ENCODE results near the gene ADAP2.
"Not testable (repeated sequence)": the region's sequence is repeated elsewhere in the genome, so short reads cannot be mapped to it uniquely, and the experiment has no call there.

The ADAP2 gene

DNA sequence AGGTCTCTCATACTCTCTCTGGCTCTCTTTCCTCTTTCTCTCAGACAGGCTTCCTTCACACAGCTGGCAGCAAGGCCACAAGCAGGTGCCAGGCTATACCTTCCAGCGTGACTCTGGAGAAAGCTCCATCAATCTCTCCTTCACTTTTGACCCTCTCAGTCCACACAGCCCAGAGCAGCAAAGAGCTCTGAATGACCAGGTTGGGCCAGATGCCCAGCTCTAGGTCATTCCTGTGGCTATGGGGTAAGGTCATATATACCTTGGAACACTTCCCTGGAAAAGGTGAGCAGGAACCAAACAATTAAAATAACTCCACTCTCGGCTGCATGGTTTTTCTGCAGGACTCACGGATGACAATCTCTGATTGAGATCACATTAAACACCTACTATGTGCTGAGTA, 8.8 kb downstream of the ADAP2 start:
- no peak for DNase-seq

DNA sequence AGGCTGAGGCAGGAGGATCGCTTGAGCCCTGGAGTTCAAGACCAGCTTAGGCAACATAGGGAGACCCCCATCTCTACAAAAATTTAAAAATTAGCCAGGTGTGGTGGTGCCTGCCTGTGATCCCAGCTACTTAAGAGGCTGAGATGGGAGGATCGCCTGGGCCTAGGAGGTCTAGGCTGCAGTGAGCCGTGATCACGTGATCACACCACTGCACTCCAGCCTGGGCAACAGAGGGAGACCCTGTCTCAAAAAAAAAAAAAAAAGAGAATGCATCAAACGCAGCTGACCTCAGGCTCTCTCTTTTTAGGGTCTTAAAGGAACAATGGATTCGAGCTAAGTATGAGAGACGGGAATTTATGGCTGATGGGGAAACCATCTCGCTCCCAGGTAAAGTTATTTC, 9.8 kb downstream of the ADAP2 start:
- DNase-seq, result not testable (repeated sequence)

DNA sequence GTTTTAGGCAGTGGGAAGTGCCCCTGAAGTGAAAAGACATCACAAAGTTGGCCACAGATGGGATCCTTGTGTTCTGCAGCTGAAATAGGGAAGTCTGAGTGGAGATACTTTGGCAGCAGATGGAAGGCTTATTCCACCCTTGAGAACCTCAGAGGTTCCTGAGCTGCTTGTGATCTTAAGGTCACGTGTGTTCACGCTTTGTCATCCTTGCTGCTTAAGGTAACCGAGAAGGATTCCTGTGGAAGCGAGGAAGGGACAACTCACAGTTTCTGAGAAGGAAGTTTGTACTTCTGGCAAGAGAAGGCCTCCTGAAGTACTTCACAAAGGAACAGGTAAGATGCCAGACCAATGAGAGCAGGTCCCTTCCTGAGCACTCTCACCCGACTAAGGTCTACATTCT, 12.2 kb downstream of the ADAP2 start:
- DNase-seq, result no peak

DNA sequence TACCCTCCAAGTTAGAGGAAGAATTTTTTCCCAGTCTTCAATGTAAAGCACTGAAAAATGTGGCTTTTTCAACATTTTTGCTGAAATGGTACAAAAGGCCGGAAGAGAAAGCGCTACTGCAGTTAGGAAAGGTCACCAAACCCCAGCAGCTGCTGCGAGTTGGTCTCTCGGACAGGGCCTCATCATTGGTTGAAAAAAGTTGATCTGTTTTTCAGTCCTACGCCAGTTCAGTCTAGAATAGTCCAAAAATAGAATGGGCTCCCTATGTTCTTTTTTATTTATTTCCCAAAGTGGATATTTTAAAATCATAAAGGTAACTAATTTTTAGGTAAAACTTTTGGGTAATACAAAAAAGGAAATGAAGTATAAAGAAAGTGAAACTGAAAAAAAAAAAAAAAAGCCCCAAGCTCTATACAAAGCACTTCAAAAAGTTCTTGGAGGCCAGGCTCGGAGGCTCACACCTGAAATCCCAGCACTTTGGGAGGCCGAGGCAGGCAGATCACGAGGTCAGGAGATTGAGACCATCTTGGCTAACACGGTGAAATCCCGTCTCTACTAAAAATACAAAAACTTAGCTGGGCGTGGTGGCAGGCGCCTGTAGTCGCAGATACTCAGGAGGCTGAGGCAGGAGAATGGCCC, 17.4 kb downstream of the ADAP2 start:
- DNase-seq, result no peak

DNA sequence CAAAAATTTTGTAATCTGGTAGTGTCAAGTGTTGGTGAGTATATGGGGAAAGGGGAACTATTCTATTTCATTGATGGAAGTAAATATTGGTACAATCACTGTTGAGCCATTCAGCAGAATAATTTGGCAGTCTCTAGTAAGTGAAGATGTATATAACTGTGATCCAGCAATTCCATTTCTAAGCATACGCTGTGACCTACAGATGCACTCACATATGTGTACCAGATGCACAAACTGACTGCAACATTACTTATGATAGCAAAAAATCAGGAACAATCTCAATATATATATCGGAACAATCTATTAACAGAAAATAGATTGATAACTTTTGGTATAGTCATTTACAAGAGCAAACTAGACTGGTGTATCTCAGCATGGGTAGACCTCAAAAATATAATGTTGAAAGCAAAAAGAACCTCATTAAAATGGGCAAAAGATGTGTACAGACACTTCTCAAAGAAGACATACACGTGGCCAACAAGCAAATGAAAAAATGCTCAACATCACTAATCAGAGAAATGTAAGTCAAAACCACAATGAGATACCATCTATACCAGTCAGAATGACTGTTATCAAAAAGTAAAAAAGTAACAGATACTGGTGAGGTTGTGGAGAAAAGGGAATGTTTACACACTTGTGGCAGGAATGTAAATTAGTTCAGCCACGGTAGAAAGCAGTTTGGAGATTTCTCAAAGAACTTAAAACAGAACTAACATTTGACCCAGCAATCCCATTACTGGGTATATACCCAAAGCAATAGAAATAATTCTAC, 20.7 kb downstream of the ADAP2 start:
- no peak for DNase-seq

DNA sequence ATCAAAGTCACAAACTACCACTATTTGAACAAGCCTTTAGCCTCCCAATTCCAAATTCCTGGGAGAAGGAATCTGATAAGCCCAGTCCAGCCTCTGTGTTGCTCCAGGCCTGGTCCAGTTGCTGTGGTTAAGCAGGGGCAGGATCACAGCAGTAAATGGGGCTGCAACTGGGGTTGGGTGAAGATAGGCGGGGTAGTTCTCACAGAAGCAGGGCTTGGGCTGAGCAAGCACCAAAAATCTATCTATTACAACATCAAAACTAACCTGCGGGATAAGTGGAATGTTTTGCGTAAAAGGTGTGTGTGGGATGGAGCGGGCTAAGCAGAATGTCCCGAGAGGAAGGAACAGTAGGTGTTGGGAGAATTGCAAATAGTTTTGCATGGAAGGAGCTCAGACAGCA, 26.1 kb downstream of the ADAP2 start:
- no peak for DNase-seq

DNA sequence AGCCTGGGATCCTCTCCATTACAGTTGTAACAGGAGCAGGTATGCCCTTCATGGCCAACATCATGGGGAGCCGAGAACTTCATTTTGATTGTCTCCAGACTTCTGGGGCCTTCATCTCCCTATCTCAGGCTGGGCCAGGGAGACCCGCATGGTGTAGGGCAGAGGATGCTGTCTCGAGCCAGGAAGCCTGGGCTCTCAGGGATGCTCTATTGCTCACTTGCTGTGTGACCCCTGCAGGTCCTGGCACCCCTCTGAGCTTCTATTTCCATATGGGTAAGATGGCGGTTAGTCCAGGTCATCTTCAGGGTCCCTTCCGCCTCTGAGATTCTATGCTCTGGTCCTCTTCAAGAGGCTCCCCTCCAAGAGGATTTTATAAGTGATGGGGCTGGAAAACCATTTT, 28.4 kb downstream of the ADAP2 start:
- no peak for DNase-seq

DNA sequence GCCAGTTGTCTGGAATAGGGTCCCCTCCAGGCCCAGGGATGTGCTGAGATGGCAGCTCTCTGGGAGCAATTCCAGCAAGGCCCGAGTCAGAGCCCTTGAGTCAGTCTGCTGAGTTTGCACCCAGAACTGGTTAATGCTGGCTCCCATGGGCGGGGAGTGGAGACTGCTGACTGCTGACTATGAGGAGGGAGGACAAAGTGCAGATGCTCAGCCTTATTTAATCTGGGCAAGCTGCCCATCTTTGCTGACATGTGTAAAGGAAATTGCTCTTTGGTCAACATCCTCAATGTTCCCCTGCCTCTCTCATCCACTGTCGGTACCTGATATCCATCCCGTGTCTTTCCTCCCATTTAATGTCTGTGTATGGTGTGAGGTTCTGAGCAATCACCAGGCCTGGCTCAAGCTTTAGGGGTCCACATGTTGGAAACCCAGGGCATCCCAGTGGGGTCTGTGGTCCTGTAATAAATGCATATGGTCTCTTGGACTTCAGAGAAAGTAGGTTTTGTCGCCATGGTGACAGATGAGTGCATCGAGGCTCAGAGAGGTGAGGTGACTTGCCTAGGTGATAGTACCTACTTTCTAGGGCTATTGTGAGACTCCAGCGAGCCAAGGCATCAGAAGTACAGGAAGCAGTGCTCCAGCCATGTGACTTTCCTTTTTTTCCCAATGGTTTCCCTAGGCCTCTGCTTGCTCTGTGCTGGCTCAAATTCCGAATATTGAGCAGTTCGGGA, 29.1 kb downstream of the ADAP2 start:
- no peak for DNase-seq

DNA sequence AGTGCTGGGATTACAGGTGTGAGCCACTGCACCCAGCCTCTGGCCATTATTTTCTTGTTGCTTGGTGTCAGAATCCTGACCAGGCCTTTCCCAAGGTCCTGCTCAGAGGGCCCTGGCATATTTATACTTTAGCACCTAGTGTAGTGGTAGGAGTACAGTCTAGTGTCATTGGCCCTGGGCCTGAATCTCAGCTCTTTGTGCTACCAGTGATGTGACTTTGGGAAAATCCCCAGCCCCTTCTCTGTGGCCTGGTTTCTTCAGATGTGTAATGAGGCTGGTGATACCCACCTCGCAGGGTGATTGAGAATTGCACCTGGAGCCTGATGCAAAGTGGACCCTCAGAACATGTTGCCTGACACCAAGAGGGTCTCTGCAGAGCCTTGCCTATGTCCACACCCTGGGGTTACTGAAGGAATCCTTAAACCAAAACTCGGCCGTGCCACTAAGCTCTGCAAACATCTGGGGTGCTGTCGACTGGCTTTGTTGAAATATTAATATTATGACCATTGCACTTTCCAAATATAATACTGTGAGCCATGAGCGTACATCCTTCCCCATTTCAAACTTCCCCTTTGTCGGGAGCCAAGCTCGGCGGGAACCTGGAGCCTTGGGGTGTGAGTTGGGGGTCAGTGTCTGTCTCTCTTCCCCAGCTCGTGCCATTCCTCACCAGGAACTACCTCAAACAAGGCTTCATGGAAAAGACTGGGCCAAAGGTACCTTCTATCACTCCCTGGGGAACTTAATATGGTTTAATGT, 31.1 kb downstream of the ADAP2 start:
- DNase-seq, result no peak

DNA sequence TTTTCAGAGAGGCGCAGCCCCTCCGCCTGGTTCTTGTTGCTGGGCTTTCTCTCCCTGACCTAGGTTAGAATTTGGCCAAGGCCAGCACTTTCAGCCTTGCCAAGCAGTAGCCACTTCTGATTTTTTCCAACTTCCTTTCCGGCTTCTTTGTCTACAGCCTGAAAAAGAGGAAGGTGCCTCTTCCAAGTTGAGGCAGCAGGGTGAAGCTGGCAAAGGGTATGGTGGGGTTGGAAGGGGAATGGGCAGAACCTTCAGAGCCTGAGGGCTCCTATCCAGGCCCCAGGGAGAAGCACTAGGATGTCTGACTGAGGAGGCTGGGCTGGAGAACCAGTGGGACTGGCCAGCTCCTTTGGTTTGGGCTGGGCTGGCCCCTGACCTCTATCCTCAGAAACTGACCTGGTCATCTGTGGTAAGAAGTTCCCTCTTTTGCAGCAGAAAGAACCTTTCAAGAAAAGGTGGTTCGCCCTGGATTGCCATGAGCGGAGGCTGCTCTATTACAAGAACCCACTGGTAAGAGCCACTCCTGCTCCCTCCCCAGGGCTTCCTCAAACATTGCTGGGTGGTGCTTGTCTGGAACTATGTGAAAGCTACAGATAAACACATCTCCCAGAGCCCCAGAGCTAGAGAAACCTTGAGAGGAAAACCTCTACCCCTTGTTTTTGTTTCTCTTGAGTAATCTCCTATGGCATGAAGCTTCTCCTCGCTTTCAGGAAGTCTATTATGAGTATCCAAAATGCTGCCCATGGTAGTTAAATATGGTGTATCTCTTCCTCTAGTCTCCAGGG, 32.5 kb downstream of the ADAP2 start:
- DNase-seq, result no peak

DNA sequence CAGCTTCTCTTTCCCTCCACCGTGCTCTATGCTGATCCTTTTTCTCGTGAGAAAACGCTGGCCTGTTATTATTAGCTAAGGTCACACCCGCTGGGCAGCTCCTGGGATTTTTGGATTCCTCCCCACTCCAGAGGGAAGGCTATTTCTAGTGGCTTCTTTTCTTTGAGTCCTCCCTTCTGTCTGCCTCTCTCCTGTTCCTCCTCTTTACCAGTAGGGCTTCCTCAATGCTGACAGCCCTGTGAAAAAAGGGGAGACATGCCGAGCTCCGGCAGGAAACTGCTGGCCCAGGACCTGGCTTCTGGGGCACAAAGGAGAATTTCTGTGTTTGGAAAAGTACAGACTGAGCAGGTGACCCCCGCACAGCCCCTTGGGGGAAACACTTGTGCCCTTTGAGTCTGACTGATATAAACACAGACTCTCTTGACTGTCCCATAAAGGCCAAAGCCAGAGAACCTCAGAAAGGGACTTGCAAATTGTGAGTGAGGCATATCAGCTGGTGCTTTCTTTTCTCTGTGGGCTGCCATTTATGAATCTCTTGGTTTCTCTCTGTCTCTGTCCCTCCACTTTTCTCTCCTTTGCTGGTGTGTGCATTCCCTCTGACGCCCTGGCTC, 35.1 kb downstream of the ADAP2 start:
- DNase-seq, result no peak

DNA sequence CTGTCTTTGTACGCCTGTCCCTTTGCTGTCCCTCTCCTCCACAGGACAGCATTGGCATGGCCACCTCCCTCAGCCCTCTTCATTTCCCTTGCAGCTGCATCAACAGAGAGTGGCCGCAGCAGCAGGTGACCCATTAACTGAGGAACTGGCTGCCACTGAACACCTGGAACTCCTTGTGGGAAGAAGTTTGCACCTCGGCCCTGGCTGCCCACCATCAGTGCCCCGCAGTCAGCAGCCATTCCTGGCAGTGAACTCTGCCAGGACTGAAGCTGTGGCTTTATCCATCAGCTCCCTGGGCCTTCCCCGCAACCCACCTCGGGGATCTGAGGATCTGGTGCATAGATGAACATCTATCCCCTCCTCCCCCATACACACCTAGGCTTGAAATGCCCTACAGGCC, 36.0 kb downstream of the ADAP2 start:
- DNase-seq, result no peak

DNA sequence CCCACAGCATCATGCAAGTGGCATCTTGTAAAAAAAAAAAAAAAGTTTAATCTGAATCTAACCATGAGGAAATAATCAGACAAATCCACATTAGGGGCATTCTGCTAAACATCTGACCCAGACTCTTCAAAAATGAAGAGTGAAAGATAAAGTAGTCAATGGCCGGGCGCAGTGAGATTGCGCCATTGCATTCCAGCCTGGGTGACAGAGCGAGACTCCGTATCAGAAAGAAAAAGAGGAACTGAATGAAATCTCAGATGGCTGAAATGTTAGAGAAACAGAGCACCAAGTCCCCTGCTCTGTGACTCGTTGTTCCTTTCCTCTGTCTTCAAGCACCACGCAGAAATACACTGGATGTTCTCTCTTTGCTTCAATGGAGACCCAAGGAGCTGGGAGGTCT, 36.4 kb downstream of the ADAP2 start:
- no peak for DNase-seq

DNA sequence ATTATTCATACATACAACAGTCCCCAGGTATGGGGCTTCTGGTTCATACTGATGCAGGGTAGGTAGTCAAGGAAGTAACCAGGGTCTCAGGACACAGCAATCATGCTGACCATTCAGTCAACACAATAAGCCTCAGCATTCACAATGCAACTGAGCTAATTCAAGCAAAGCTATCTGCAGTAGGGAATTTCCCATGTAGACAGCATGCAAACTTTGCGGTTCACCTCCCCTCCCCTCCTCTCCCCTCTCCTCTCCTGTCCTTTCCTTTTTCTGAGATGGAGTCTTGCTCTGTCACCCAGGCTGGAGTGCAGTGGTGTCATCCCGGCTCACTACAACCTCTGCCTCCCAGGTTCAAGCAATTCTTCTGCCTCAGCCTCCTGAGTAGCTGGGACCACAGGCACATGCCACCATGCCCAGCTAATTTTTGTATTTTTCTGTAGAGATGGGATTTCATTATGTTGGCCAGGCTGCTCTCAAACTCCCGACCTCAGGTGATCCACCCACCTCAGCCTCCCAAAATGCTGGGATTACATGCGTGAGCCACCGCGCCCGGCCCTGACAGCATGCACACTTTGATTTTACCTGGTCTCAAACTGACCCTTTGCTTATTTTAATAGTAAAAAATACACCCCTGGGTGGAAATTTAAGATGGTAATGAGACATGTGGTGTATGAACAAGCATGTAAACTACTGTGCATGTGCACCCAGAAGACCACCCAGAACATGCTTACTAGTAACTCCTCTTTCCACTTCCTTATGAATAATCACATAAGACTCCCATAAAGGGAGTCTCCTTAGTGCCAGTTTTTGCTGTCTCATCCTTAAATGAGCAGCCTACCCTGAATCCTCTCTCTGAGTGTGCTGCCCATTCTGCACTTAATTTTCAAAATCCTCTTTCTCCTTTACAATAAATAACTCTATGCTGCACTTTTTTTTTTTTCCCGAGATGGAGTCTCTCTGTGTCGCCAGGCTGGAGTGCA, 39.8 kb downstream of the ADAP2 start:
- peak; percentile 22 for DNase-seq

DNA sequence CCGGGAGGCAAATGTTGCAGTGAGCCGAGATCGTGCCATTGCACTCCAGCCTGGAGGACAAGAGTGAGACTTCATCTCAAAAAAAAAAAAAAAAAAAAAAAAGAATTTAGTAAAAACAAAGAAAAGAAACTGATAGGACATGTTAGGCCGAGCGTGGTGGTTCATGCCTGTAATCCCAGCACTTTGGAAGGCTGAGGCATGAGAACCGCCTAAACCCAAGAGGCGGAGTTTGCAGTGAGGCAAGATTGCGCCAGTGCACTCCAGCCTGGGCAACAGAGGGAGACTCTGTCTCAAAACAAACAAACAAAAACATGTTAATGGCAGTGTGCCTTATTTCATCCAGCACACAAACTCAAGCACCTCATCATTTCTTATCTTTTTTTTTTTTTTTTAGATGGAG, 42.6 kb downstream of the ADAP2 start:
- not testable (repeated sequence) for DNase-seq

DNA sequence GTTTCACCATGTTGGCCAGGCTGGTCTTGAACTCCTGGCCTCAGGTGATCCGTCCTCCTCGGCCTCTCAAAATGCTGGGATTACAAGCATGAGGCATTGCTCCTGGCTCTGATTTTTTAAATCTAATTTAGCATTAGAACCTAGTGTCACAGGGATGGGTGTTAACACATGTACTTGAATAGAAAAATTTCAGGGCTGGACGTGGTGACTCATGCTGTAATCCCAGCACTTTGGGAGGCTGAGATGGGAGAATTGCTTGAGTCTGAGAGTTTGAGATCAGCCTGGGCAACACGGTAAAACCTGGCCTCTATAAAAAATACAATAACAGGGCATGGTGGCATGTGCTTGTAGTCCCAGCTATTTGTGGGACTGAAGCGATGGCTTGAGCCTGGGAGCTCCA, 43.1 kb downstream of the ADAP2 start:
- no peak for DNase-seq

DNA sequence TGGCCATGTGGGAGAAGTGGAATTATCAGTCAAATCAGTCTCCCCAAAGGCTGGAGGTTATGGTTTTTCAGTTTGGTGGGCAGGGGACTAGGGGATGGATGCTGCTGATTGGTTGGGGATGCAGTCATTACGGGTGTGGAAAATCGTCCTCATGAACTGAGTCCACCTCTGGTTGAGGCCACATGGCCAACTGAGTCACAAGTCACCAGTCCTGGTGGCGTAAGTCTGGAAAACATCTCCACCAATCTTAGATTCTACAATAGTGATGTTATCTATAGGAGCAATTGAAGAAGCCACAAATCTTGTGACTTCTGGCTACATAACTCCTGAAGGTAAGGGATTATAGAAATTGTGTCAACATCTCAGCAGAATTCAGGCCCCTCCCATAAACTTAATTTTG, 43.9 kb downstream of the ADAP2 start:
- DNase-seq, result no peak

DNA sequence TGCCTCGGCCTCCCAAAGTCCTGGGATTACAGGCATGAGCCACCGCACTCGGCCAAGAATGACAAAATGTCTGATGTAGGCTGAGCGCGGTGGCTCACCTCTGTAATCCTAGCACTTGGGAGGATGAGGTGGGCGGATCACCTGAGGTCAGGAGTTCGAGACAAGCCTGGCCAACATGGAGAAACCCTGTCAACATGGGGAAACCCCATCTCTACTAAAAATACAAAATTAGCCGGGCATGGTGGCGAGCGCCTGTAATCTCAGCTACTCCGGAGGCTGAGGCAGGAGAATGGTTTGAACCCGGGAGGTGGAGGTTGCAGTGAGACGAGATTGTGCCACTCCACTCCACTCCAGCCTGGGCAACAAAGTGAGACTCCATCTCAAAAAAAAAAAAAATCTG, 46.2 kb downstream of the ADAP2 start:
- DNase-seq, result not testable (repeated sequence)

DNA sequence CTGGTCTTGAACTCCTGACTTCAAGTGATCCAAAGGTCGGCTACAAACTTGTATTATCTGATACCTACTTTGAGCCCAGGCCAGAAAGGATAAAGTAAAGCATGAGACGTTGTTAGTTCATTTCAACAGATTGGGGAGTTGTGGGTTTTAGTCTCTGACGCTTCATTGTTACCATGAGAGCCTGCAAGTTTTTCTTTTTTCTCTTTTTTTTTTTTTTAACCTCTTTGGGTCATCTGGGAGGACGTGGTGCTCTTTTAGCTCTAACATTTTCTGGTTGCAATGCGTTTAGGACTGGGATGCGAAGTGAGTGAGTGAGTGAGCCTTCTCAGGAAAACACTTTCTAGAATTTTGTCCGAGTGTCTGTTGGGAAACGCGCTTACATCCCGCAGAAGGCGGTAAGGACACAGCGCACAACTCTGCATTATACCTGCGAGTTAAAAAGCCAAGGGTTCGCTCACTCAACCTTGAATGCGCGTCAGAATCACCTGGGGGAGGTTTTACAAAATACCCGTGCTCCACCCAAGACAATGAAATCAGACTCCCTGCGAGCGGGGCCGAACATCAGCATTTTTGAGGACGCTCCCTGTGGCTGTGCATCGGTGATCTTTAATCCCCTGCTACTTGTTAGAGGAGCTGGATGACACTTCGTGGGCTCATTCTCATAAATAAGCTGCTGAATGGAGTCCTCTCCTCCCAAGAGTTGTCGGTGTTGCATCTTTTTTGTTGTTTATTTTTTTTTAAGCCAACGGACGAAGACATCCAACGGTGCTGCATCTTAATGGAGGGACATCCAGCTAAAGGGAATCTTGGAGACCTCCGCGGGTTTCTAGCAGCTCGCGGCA, 48.5 kb downstream of the ADAP2 start:
- DNase-seq, result no peak
